GM12892 (cell line): ENCODE data around the gene SLC35A3.
"Not testable (repeated sequence)": the region's sequence is repeated elsewhere in the genome, so short reads cannot be mapped to it uniquely, and the experiment has no call there.

ENCODE experiments used
- DNase-seq: peaks from one replicate; pipeline ENCODE4 v3.0.0; 2011; ENCODE audit not compliant: insufficient read length
- FAIRE-seq: peaks from 2 replicates; lab custom pipeline; 2011; peaks lifted over from hg19 to GRCh38; lab: Jason Lieb, UNC
- POLR2A ChIP-seq: IDR thresholded peaks from 2 replicates; pipeline ENCODE4 v1.6.1; 2011; ENCODE audit warnings: low read depth, low read length, control low read depth
- POLR2AphosphoS5 ChIP-seq: IDR thresholded peaks from 2 replicates; pipeline ENCODE4 v1.6.1; 2011; ENCODE audit warnings: low read depth, low read length, control low read depth
- TAF1 ChIP-seq: IDR thresholded peaks from 2 replicates; pipeline ENCODE4 v1.6.1; 2011; ENCODE audit warnings: low read depth, mild to moderate bottlenecking, control low read depth, low read length, borderline replicate concordance

SLC35A3 gene

GRCh38 chr1:100038660-100039287 is 69.0 kb downstream of the SLC35A3 start:
- no peak for TF ChIP-seq POLR2A
- peak; percentile 40 for DNase-seq
- FAIRE-seq = no peak

- FAIRE-seq (no peak), DNase-seq (no peak)
- TF ChIP-seq TAF1 (no peak), POLR2AphosphoS5 (no peak), POLR2A (no peak)
These were observed 69.8 kb downstream of the SLC35A3 start for GRCh38 chr1:100039591-100039990.

GRCh38 chr1:100045206-100045605 is 75.4 kb downstream of the SLC35A3 start:
- no peak for FAIRE-seq
- TF ChIP-seq POLR2AphosphoS5 (no peak), POLR2A (no peak), TAF1 (no peak)
- no peak for DNase-seq

- not testable (repeated sequence) for DNase-seq, FAIRE-seq
These were observed 77.5 kb downstream of the SLC35A3 start for GRCh38 chr1:100047235-100047708.

GRCh38 chr1:100050139-100050538 is 80.3 kb downstream of the SLC35A3 start:
- DNase-seq (no peak), FAIRE-seq (peak; percentile 14)
- TF ChIP-seq POLR2A (no peak), TAF1 (no peak), POLR2AphosphoS5 (no peak)

- FAIRE-seq = no peak
- no peak for DNase-seq
- no peak for TF ChIP-seq POLR2A
- TF ChIP-seq POLR2AphosphoS5 = no peak
- TF ChIP-seq TAF1 = no peak
These were observed 81.6 kb downstream of the SLC35A3 start for GRCh38 chr1:100051401-100051800.

GRCh38 chr1:100051893-100052292 is 82.1 kb downstream of the SLC35A3 start:
- DNase-seq (no peak), FAIRE-seq (no peak)
- no peak for TF ChIP-seq POLR2AphosphoS5
- TF ChIP-seq POLR2A = no peak
- TF ChIP-seq TAF1 = no peak

GRCh38 chr1:100053119-100053518 is 83.3 kb downstream of the SLC35A3 start:
- FAIRE-seq (no peak), DNase-seq (no peak)
- TF ChIP-seq TAF1 (no peak), POLR2AphosphoS5 (no peak), POLR2A (no peak)

GRCh38 chr1:100053727-100054126 is 83.9 kb downstream of the SLC35A3 start:
- no peak for TF ChIP-seq POLR2A
- TF ChIP-seq TAF1 = no peak
- no peak for TF ChIP-seq POLR2AphosphoS5
- FAIRE-seq (no peak), DNase-seq (no peak)

- no peak for FAIRE-seq
- no peak for DNase-seq
- no peak for TF ChIP-seq POLR2AphosphoS5
- no peak for TF ChIP-seq TAF1
These were observed 91.9 kb downstream of the SLC35A3 start for GRCh38 chr1:100061681-100062080.

- no peak for FAIRE-seq
- TF ChIP-seq POLR2AphosphoS5 (no peak), POLR2A (no peak), TAF1 (no peak)
- DNase-seq = no peak
These were observed 95.6 kb downstream of the SLC35A3 start for GRCh38 chr1:100065183-100065968.

- no peak for TF ChIP-seq TAF1
- TF ChIP-seq POLR2A = no peak
- no peak for TF ChIP-seq POLR2AphosphoS5
- DNase-seq (no peak), FAIRE-seq (peak; percentile 33)
These were observed 96.1 kb downstream of the SLC35A3 start for GRCh38 chr1:100065969-100066227.
